WTC11 (cell line): ENCODE results near the gene DMPK. TPM values are rescaled to one million over a fixed set of nuclear protein-coding genes. Genes with fewer than 3 reads are reported as not detected.

Experiments
- ATAC-seq: fragments of 200-7000 bp; cut with Tn5 transposase; 2 replicates; pipeline ENCODE4 v1.10.0; 2021; ENCODE audit warnings: mild to moderate bottlenecking, moderate library complexity
- CTCF ChIA-PET: fragments of 300-600 bp; sonication (Branson Sonifier 250); formaldehyde crosslinking; loops from one replicate; lab custom pipeline; 2021; ENCODE audit warnings: antibody characterized with exemption; lab: Charles Lee
- POLR2A ChIA-PET: fragments of 350-600 bp; sonication (Branson Sonifier 250); formaldehyde crosslinking; loops from one replicate; lab custom pipeline; 2021; ENCODE audit warnings: antibody characterized with exemption; lab: Charles Lee
- DNase-seq: peaks from one replicate; pipeline ENCODE4 v3.0.0; 2021; ENCODE audit warnings: low spot score
- H3K27ac Mint-ChIP-seq: 2 replicates; pipeline ENCODE4 v1.8.0; 2021; ENCODE audit warnings: mixed read lengths
- H3K27me3 Mint-ChIP-seq: 2 replicates; pipeline ENCODE4 v1.8.0; 2021; ENCODE audit warnings: low read depth, mild to moderate bottlenecking, moderate library complexity, mixed read lengths
- H3K36me3 Mint-ChIP-seq: 2 replicates; pipeline ENCODE4 v1.8.0; 2021; ENCODE audit warnings: mixed read lengths
- H3K4me1 Mint-ChIP-seq: 2 replicates; pipeline ENCODE4 v1.8.0; 2022; ENCODE audit warnings: mixed read lengths
- H3K4me3 Mint-ChIP-seq: 2 replicates; pipeline ENCODE4 v1.8.0; 2021; ENCODE audit warnings: mild to moderate bottlenecking, moderate library complexity, mixed read lengths
- H3K9me3 Mint-ChIP-seq: 2 replicates; pipeline ENCODE4 v1.8.0; 2021; ENCODE audit warnings: mixed read lengths
- CREB1 ChIP-seq: sonication (generic); formaldehyde crosslinking; IDR thresholded peaks from 2 replicates; pipeline ENCODE4 v1.8.0; 2023; ENCODE audit warnings: mild to moderate bottlenecking, missing genetic modification reagents
- GTF2I ChIP-seq: fragments of 250-450 bp; sonication (Bioruptor Pico); conservative IDR thresholded peaks from 2 replicates; pipeline ENCODE4 v1.4.0; 2021; ENCODE audit warnings: mild to moderate bottlenecking
- HMGA2 ChIP-seq: fragments of 250-450 bp; sonication (Bioruptor Pico); IDR thresholded peaks from 2 replicates; pipeline ENCODE4 v1.4.0; 2021; ENCODE audit warnings: mild to moderate bottlenecking, moderate library complexity
- MYBL2 ChIP-seq: sonication (generic); formaldehyde crosslinking; IDR thresholded peaks from 2 replicates; pipeline ENCODE4 v1.8.1; 2023; ENCODE audit warnings: mild to moderate bottlenecking, moderate library complexity, missing genetic modification reagents
- NR3C1 ChIP-seq: sonication (generic); formaldehyde crosslinking; conservative IDR thresholded peaks from 2 replicates; pipeline ENCODE4 v1.8.1; 2023; ENCODE audit warnings: low read depth, mild to moderate bottlenecking, missing genetic modification reagents
- RELA ChIP-seq: sonication (generic); formaldehyde crosslinking; IDR thresholded peaks from 2 replicates; pipeline ENCODE4 v1.8.1; 2022; ENCODE audit warnings: missing genetic modification reagents, mild to moderate bottlenecking, borderline replicate concordance
- RORB ChIP-seq: fragments of 250-450 bp; sonication (Bioruptor Pico); IDR thresholded peaks from 2 replicates; pipeline ENCODE4 v1.9.0; 2021; ENCODE audit warnings: mild to moderate bottlenecking
- SMAD4 ChIP-seq: sonication (generic); formaldehyde crosslinking; IDR thresholded peaks from 2 replicates; pipeline ENCODE4 v1.8.0; 2022; ENCODE audit warnings: mild to moderate bottlenecking, missing genetic modification reagents
- SP1 ChIP-seq: sonication (generic); formaldehyde crosslinking; conservative IDR thresholded peaks from 2 replicates; pipeline ENCODE4 v1.8.1; 2022; ENCODE audit warnings: missing genetic modification reagents
- TCF7 ChIP-seq: sonication (generic); formaldehyde crosslinking; IDR thresholded peaks from 2 replicates; pipeline ENCODE4 v1.8.0; 2022; ENCODE audit warnings: mild to moderate bottlenecking, low read depth, missing genetic modification reagents, moderate library complexity
- ZBTB21 ChIP-seq: sonication (generic); formaldehyde crosslinking; IDR thresholded peaks from 2 replicates; pipeline ENCODE4 v1.8.1; 2023; ENCODE audit warnings: mild to moderate bottlenecking, missing genetic modification reagents, borderline replicate concordance
- ZNF121 ChIP-seq: sonication (generic); formaldehyde crosslinking; IDR thresholded peaks from 2 replicates; pipeline ENCODE4 v1.8.0; 2023; ENCODE audit warnings: missing genetic modification reagents
- ZNF138 ChIP-seq: sonication (generic); formaldehyde crosslinking; conservative IDR thresholded peaks from 2 replicates; pipeline ENCODE4 v1.8.1; 2022; ENCODE audit warnings: mild to moderate bottlenecking, moderate library complexity, missing genetic modification reagents
- ZNF423 ChIP-seq: fragments of 250-450 bp; sonication (Bioruptor Pico); IDR thresholded peaks from 2 replicates; pipeline ENCODE4 v2.1.2; 2022; ENCODE audit warnings: mild to moderate bottlenecking, moderate library complexity
- ZNF671 ChIP-seq: fragments of 250-450 bp; sonication (Bioruptor Pico); IDR thresholded peaks from 2 replicates; pipeline ENCODE4 v1.8.0; 2021; ENCODE audit warnings: mild to moderate bottlenecking
- total RNA-seq: library from RNA; stranded (reverse); gene quantifications from 3 replicates; pipeline ENCODE4 v1.2.3, GENCODE V29; 2021
- TF ChIP-seq, protein P1 (sequence below): sonication (generic); formaldehyde crosslinking; IDR thresholded peaks from 2 replicates; pipeline ENCODE4 v1.8.0; 2023; ENCODE audit warnings: missing genetic modification reagents
- TF ChIP-seq, protein P2 (sequence below): sonication (generic); formaldehyde crosslinking; IDR thresholded peaks from 2 replicates; pipeline ENCODE4 v1.8.1; 2023; ENCODE audit warnings: mild to moderate bottlenecking, missing genetic modification reagents, moderate library complexity
- TF ChIP-seq, protein P3 (sequence below): fragments of 250-450 bp; sonication (Bioruptor Pico); IDR thresholded peaks from 2 replicates; pipeline ENCODE4 v1.9.0; 2021; ENCODE audit warnings: moderate library complexity, mild to moderate bottlenecking, inconsistent platforms, borderline replicate concordance
- TF ChIP-seq, protein P4 (sequence below): sonication (generic); formaldehyde crosslinking; IDR thresholded peaks from 2 replicates; pipeline ENCODE4 v1.8.1; 2023; ENCODE audit warnings: mild to moderate bottlenecking, missing genetic modification reagents

Gene DMPK
- total RNA-seq, 1 experiment from 2014 or later = 42.7 TPM

DNA sequence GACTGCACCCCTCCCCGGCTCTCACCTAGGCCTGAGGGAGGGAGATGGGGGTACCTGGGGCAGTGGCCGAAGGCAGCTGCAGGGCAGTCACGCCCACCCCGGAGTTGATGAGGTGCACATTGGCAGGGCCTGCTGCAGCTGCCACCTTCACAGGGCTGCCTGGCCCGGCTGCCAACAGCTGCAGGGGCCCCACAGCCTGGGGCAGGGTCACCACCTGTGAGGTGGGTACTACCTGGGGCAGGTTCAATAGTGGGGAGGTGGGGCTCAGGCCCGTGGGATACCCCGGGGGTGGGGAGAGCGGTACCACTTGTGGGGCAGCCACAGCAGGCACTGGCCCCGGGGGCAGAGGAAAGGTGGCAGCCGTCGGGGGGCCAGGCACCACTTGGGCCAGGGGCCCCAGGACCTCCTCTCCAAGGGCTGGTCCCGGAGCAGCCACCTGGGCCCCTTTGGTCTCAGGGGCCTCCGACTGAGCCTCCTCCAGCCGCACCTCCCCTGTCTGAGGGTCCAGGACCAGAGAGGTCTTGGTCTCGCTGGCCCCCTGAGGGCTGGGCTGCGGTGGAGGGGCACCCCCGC lies 15.9 kb downstream of the DMPK start:
- H3K9me3 Mint-ChIP-seq = no peaks in the 10 kb centered on the region
- peaks cover 22% of the 10 kb centered on the region for H3K4me1 Mint-ChIP-seq
- TF ChIP-seq HMGA2 (CRISPR knock-in tag) = no peak
- TF ChIP-seq NR3C1 (CRISPR knock-in tag) = no peak
- TF ChIP-seq ZNF671 = no peak
- no peak for TF ChIP-seq TCF7 (CRISPR knock-in tag)
- no peak for TF ChIP-seq GTF2I (CRISPR knock-in tag)
- TF ChIP-seq, protein P1, sequence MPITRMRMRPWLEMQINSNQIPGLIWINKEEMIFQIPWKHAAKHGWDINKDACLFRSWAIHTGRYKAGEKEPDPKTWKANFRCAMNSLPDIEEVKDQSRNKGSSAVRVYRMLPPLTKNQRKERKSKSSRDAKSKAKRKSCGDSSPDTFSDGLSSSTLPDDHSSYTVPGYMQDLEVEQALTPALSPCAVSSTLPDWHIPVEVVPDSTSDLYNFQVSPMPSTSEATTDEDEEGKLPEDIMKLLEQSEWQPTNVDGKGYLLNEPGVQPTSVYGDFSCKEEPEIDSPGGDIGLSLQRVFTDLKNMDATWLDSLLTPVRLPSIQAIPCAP (CRISPR knock-in tag) = no peak
- TF ChIP-seq, all 79 proteins: peak for 0
- ChIA-PET POLR2A (interaction anchor here (0.7 to 4.8 kb wide), 2 partner anchors 50 to 74 kb away, joined by 3 to 115 read pairs; partner anchors contain the start of gene QPCTL), CTCF (interaction anchor here (0.6 to 5.6 kb wide), 8 partner anchors 12 to 89 kb away, joined by 3 to 175 read pairs (median 6); partner anchors contain the start of genes DMPK, QPCTL and SNRPD2)
- Mint-ChIP-seq H3K27me3 (no peaks in the 10 kb centered on the region), H3K27ac (no peak overlapping the region), H3K4me3 (no peak overlapping the region), H3K36me3 (no peaks in the 10 kb centered on the region)
- DNase-seq = no peak
- ATAC-seq = no peak

DNA sequence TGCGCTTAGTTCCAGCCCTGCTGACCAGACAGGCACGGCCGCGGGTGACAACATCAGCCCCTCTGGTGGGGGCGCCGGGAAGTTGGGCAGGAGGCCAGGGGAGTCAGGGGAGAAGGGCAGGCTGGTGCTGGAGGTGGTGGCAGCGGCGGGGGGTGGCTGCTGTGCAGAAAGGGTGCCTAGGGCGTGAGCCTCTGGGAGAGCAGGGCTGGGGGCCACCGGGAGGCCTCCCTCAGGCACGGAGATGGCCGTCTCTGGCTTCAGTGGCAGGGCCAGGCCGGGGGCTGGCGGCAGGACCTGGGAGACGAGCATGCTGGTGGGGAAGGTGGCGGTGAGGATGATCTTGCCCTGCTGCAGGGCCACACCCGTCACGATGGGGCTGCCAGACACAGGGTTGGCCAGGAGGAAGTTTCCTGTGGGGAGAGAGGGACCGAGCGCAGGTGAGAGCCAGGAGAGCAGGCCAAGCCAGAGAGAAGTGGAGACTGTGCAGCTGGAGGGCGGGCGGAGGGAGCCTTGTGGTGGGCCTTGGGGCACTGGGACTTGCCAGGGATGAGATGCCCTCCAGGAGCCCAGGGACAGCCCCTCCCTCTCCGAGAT lies 16.5 kb downstream of the DMPK start:
- no peak overlapping the region for H3K27ac Mint-ChIP-seq
- peak overlapping the region; percentile 37; the same call in 1 of the 2 replicates for H3K4me3 Mint-ChIP-seq
- no peaks in the 10 kb centered on the region for H3K36me3 Mint-ChIP-seq
- CTCF ChIA-PET = interaction anchor here (0.6 to 2.4 kb wide), 6 partner anchors 12 to 74 kb away, joined by 3 to 7 read pairs (median 4); partner anchors contain the start of genes DMPK, QPCTL and SNRPD2
- H3K27me3 Mint-ChIP-seq = no peaks in the 10 kb centered on the region
- POLR2A ChIA-PET = interaction anchor here (1.6 kb wide), 1 partner anchor 48 kb away, joined by 8 read pairs; no protein-coding TSS in a partner anchor
- ATAC-seq = no peak
- H3K4me1 Mint-ChIP-seq = peaks cover 18% of the 10 kb centered on the region
- TF ChIP-seq RELA (CRISPR knock-in tag) = peak; percentile 40; the same call in 1 of the 2 replicates
- TF ChIP-seq, protein P2, sequence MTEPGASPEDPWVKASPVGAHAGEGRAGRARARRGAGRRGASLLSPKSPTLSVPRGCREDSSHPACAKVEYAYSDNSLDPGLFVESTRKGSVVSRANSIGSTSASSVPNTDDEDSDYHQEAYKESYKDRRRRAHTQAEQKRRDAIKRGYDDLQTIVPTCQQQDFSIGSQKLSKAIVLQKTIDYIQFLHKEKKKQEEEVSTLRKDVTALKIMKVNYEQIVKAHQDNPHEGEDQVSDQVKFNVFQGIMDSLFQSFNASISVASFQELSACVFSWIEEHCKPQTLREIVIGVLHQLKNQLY (CRISPR knock-in tag) = no peak
- TF ChIP-seq, all 79 proteins: peak for 1
- no peaks in the 10 kb centered on the region for H3K9me3 Mint-ChIP-seq
- no peak for DNase-seq

DNA sequence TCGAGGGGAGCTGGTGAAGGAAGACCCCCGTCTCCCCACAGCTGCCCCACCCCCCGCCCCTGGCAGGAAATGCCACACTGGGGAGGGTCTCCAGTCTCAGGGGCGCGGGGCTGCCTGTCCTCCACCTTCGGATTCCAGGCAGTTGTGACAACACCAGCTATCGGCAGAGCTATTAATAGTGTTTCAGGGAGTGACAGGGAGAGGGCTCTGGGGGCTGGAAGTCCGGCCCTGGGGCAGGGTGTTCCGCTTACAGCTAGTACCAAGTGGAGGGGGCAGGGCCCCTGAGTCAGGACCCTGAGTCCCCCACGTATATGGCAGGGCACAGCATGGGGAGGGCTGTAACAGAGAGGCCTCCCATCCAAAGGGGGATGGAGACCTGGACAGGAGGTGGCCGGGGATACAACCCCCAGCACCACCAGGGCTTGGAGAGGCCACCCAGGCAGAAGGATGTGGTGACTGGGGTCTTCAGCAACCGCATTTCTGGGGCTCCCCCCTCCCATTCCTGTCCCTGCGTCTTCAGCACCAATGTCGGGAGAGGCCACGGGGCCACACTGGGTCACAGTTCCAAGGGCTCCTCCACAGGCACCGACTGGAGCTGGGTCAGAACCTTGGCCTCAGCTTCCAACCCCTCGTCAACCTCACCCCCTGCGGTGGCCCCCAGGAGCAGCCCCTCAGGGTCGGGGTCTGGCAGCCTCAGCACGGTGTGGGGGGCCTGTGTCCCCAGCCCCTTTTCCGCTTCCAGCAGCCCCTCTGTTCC lies 17.2 kb downstream of the DMPK start:
- H3K4me3 Mint-ChIP-seq = peak overlapping the region; percentile 48
- ATAC-seq (no peak), DNase-seq (no peak)
- peak overlapping the region; percentile 49; the same call in 1 of the 2 replicates for H3K27ac Mint-ChIP-seq
- peaks cover 18% of the 10 kb centered on the region for H3K4me1 Mint-ChIP-seq
- peaks cover 3% of the 10 kb centered on the region; the same call in 1 of the 2 replicates for H3K27me3 Mint-ChIP-seq
- ChIA-PET CTCF (interaction anchor here (0.6 to 1.8 kb wide), 8 partner anchors 10 to 73 kb away, joined by 3 to 8 read pairs (median 5); partner anchors contain the start of genes DMPK, FBXO46, QPCTL and SNRPD2), POLR2A (interaction anchor here (0.8 to 1.6 kb wide), 2 partner anchors 48 to 72 kb away, joined by 3 to 8 read pairs; partner anchors contain the start of gene QPCTL)
- no peaks in the 10 kb centered on the region for H3K36me3 Mint-ChIP-seq
- no peaks in the 10 kb centered on the region for H3K9me3 Mint-ChIP-seq
- TF ChIP-seq CREB1 (CRISPR knock-in tag) = no peak
- TF ChIP-seq SMAD4 (CRISPR knock-in tag) = no peak
- TF ChIP-seq, protein P3, sequence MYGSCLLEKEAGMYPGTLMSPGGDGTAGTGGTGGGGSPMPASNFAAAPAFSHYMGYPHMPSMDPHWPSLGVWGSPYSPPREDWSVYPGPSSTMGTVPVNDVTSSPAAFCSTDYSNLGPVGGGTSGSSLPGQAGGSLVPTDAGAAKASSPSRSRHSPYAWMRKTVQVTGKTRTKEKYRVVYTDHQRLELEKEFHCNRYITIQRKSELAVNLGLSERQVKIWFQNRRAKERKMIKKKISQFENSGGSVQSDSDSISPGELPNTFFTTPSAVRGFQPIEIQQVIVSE (CRISPR knock-in tag) = no peak
- no peak for TF ChIP-seq ZBTB21
- no peak for TF ChIP-seq ZNF423 (CRISPR knock-in tag)
- no peak for TF ChIP-seq ZNF121 (CRISPR knock-in tag)
- TF ChIP-seq, protein P4, sequence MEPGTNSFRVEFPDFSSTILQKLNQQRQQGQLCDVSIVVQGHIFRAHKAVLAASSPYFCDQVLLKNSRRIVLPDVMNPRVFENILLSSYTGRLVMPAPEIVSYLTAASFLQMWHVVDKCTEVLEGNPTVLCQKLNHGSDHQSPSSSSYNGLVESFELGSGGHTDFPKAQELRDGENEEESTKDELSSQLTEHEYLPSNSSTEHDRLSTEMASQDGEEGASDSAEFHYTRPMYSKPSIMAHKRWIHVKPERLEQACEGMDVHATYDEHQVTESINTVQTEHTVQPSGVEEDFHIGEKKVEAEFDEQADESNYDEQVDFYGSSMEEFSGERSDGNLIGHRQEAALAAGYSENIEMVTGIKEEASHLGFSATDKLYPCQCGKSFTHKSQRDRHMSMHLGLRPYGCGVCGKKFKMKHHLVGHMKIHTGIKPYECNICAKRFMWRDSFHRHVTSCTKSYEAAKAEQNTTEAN (CRISPR knock-in tag) = no peak
- TF ChIP-seq RORB (CRISPR knock-in tag) = no peak
- no peak for TF ChIP-seq ZNF138 (CRISPR knock-in tag)
- no peak for TF ChIP-seq SP1
- no peak for TF ChIP-seq MYBL2 (CRISPR knock-in tag)
